DND-41 (cell line): ENCODE measurements around the gene DENND5B.

Source experiments
- CTCF ChIP-seq: IDR thresholded peaks from 2 replicates; pipeline ENCODE4 v1.5.1; 2012; ENCODE audit warnings: borderline replicate concordance, low read length, moderate library complexity, mild to moderate bottlenecking; ENCODE audit not compliant: poor library complexity, severe bottlenecking; ENCODE audit errors: extremely low read depth
- EZH2 ChIP-seq: IDR thresholded peaks from 3 replicates; pipeline ENCODE4 v1.6.1; 2012; ENCODE audit warnings: borderline replicate concordance, low read depth, mild to moderate bottlenecking, moderate library complexity, low read length, inconsistent platforms; ENCODE audit not compliant: severe bottlenecking

- peak; percentile 58 for TF ChIP-seq CTCF
- TF ChIP-seq EZH2, result no peak
Measured at GRCh38 chr12:31362759-31363415, 228.0 kb downstream of the DENND5B start.
